Stimulated activated CD8-positive, alpha-beta memory T cell treated with anti-CD3 and anti-CD28 coated beads, Interleukin-15, amount 100 ng/mL, for 48 hours (primary cell): ENCODE data around the gene PPARG.

Experiments
- DNase-seq, 2 donors: peaks; one replicate each; pipeline ENCODE4 v3.0.0-alpha.2; 2020; ENCODE audit warnings: low read depth in 2 of 2

The PPARG gene

DNA sequence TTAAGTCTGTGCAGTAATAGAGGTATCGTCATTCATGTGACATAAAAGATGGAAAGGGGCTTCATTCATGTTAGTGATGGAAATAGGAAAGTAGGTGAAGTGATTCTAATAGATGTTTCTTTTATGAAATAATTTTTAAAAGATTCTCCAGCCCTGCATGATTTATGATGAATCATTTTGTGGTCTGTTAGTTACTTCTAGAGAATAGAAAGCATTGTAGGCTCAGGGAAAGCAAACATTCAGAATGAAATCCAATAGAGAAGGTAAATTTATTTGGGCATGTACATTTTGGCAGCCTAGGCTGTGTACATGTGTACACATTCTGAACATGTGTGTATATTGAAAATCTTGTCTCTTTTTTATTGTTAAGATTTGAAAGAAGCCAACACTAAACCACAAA is 23.1 kb downstream of the PPARG start:
- DNase-seq: no peak

DNA sequence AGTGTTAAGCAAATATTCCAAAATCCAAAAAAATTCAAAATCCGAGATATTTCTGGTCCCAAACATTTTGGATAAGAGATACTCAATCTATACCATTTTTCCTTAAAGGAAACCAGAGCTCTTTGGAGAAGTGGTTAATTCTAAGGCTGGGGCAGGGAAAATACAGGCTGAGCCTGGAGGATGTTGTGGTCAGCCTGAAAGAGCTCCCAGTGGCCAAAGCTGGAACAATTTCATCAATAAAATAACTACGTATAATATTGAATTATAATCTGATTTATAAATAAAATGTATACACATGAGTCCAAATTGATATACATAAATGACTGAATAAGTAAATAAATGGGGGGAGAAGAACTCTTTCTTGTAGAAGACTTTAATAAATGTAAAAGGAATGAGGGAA is 24.6 kb downstream of the PPARG start:
- no peak for DNase-seq

DNA sequence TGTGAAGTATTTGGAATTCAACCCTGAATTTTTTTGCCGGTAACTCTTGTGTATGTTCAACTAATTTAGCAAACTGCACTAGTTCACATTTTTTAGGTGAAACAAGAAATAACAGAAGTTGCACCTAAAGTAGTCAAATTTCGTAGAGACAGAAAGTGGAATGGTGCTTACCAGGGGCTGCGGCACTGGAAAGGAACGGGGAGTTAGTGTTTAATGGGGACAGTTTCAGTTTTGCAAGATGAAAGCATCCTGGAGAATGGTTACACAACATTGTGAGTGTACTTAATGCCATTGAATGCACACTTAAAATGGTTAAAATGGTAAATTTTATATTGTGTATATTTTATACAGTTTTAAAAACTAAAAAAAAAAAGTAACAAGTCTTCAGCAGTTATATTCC is 27.4 kb downstream of the PPARG start:
- no peak for DNase-seq

DNA sequence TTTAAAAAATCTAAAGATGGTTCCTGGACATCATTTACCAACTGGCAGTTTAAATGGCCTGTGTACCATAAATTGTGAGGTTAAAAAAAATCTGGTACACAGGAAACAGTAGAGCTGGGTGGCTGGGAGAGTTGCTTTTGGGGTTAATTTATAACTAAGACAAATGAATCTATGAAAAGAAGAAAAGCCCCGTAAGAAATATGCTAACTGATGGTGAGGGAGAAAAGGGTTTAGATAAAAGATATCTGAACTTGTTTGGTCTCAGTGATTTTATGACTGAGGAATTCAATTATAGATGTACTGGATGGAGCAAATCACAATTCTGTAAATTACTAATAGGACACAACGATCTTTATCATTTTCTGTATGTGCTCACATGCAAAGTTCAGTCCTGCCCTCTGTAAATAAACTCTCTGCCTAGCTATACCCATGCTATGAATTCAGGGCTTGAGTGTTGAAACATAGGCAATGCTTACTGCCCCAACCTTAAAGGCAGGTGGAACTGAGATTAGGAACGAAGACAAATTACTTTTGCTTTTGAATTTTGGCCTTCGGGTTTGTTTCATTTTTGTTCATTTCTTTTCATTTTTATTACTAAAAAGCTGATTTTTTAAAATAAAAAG is 28.0 kb downstream of the PPARG start:
- no peak for DNase-seq

DNA sequence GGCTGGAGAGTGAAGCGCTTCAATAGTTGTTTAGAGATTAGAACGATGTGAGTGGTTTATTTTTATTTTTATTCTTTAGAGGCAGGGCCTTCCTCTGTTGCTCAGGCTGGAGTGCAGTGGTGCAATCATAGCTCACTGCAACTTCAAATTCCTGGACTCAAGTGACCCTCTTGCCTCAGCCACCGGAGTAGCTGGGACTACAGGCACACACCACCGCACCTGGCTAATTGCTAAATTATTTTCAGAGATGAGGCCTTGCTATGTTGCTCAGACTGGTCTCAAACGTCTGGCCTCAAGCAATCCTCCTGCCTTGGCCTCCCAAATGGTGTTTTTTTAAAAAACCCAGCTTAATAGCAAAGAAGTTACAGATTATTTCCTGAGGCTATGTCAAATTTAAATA is 29.0 kb downstream of the PPARG start:
- no peak for DNase-seq

DNA sequence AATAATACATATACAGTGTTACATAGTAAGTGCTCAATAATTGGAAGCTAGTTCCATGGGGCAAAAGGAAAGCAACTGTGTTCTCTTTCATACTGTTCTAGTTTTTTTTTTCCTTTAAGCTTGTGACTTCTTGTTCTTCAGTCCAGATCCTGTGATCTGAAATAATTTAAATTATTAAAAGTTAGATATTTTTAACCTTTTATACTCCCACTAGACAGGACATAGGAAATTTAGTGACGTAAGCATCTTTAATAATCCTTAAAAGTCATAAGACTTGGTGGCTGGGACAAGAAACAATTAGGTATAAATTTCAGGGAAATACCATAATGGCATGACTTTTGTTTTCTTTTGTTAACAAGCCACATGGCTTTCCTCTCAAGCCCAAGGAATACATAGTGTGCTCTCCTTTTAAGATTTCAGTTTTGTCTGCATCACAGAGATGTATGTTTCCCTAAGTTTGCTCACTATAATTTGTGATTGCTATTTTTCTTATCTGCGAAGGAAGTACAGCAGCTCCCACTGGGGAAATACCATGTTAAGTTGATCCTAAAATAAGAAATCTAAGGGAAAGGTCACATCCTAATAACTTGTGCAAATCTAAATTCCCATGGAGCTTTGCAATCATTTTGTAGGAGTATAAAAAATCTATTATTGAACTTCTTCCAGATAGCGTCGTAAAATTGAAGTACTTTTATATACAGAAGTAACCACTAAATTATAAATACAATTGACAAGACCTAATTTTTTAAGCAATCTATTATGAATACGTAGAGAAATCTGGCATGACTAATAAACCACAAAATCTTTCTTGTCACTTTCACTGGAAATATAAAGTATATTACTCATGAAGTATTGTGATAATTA is 30.1 kb downstream of the PPARG start:
- no peak for DNase-seq

DNA sequence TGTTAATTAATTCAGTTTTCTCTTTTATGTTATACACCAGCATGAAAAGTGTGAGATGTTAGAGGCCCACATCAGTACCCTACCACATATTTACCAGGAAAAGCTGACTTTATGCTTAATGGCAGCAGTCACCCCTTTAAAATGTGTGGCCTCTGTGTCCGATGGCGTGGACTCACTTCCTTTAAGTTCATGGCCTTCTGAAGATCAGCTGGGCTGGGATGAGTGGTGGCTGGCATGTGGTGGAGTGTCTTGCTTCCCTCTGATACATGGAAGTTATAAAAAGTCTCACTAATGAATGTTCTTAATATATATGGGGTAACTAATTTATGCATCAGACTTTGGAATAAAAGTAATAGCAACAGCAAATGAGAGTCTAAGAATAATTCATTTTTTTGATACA is 32.1 kb downstream of the PPARG start:
- no peak for DNase-seq

DNA sequence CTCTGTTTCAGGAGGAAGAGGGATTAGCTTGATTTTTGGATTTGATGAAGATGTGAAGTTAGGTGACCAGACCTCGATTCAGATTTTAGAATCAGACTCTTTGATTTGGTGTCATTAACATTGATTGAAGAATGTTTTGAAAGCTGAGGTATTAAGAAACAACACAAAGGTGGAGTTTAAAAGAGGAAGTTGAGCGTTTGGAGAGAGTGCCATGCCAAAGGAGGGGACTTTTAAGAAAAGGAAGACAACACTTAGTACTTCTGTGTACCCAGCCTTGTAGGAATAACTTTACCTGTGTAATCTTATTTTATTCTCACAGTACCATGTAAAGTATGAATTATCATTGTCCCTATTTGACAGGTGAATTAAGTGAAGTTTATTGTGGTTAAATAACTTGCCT is 34.4 kb downstream of the PPARG start:
- DNase-seq: no peak

DNA sequence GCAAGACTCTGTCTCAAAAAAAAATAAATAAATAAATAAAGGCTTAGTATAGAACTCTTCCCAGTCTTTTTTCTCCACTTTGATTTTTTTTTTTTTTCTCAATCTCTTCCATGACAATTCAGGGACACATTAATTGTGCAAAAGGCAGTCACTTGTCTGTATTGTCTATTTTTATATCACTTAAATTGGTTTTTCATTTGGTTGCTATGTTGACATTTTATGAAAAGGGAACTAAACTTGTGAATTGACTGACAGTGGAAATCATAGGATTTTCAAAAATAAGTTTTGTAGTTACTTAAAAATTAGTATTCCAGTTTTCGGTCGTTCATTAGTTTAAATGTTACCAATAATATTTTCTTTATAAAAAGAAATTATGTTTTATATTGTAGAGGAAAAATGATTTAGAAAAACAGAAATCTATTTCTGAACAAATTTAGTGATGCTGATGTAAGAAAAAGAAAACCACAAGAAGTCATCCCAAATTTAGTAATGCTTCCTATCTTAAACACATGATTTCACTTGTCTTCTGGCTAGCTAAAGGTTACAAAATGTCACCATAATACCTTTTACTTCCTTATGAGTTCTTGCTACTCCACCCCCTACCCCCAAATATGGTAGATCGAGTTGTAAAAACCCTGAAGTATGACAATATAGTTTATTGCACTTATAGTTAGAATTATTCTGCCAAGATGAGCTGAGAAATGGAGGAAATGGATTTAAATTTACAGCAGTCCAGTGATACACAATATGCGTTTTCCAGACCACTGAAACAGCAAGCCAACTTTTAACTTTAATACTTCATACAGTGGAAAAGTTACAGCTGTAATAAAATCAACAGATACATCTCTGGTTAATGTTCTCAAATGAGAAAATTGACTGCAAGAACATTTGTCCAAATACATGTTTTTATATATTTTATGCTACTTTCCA is 37.0 kb downstream of the PPARG start:
- no peak for DNase-seq

DNA sequence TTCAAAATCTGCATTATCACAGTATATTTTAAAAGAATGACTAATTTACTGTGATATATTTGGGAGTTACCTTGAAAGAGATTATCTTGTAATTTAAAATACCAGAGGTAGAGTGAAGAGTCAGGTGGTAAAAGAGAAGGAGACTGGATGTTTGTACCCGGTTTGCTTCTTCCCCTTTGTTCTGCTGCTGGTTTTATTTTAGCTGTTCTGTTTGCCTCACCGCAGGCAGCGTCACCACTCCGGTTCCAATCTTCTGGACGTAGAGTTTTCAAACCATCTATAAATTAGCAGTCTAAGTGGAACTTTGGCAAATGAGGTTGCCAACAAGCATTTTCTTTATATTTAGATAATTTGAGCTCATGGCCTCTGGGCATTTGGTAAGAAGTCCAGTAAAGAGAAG is 38.2 kb downstream of the PPARG start:
- no peak for DNase-seq

DNA sequence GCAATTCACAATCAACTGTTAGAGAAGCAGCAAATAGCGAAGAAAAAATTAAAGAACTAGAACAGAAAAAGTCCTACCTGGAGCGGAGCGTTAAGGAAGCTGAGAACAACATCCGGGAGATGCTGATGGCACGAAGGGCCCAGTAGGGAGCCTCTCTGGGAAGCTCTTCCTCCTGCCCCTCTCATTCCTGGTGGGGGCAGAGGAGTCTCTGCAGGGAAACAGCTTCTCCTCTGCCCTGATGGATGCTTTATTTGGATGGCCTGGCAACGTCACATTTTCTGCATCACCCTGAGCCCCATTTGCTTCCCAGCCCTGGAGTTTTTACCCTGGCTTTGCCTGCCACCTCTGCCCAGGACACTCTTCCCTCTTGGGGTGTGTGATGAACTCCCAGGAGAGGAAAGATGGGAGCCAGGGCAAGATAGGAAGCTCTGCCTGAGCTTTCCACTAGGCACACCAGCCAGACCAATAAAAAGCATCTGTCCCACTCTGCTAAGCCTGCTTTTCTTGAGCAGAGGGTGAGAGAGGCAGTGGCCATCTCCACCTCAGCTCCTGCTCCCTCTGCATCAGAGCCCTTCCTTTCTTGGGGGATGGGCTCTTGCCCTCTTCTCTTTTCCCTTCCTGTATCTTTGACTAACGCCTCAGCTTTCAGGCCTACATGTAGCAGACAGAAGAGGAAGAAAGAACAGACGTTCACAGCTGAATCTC is 39.4 kb downstream of the PPARG start:
- no peak for DNase-seq

DNA sequence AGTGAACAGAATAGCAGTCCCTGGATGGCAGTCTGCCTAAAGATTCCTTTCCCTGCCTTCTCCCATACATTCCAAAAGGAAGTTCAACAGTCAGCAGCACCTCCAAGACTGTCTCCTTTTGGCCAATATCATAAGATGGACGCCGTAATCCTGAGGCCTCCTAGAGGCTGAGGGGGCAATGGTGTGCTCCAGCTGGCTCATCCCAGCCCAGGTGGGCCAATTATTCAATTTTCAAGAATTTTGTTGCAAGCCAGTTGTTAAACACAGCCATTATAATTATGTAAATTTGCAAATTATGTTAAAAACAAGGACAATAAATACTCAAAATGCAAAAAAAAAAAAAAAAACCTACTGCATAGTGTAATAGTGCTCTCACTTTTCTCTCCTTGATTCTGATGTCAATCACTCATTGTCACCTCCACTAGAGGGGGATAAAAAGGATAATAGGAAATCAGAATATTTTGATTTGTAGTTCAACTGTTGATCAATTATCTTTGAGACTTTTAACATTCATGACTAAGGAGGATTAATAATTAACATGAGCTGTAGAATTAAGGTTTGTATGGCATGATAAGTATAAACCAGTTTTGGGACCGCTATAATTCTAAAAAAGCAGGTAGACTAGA is 40.1 kb downstream of the PPARG start:
- DNase-seq: no peak

DNA sequence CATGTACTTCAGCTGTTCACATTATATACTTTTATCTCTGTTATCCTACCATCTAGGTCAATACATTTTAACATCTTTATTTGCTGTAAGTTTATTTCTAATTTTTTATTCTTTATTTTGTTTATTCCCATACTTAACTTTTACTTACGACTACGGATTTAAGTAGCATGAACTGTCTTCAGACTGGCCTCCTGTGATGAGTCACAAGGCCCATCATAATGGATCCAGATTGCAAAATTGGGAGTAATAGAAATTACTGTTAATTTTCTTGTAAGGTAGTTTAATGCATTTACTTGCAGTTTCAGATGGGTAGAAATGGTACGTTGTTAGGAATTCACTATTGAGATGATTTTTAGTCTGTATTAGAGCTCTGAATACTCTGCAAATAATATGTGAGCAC is 45.9 kb downstream of the PPARG start:
- no peak for DNase-seq

DNA sequence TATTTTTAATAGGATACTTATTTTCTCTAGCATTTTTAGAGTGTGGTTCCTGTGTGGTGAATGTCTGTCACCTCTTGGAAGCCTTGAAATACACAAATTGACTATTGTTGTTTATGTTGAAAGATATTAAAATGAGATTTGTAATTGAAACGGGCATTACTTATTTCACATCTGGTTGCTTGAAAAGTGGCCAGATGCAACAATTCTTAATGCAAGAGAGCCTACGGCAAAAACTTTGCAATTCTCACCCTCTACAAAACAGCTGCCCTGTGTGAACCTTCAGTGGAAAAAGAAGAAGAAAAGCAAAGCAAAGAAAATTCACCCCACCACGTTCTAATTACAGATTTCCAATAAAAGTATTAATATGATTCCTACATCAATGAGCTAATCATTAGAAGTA is 46.6 kb downstream of the PPARG start:
- no peak for DNase-seq

DNA sequence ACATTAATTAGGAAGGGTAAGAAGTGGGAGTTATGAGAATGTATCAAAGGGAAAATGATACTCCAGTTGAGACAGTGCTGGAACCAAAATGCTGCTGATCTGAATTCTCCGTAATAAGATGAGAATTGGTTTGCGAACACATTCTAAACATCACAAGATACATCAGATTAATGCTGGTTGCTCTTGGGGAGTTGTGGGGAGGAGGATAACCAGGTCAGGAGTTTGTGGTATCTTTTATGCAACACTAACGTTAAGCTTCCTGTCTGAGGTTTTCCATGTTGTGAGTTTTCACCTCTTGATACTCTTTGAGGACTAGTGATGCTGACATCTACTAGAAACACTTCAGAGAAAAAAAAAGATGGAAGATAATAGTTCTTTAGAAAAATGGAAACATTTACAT is 47.2 kb downstream of the PPARG start:
- DNase-seq: no peak

DNA sequence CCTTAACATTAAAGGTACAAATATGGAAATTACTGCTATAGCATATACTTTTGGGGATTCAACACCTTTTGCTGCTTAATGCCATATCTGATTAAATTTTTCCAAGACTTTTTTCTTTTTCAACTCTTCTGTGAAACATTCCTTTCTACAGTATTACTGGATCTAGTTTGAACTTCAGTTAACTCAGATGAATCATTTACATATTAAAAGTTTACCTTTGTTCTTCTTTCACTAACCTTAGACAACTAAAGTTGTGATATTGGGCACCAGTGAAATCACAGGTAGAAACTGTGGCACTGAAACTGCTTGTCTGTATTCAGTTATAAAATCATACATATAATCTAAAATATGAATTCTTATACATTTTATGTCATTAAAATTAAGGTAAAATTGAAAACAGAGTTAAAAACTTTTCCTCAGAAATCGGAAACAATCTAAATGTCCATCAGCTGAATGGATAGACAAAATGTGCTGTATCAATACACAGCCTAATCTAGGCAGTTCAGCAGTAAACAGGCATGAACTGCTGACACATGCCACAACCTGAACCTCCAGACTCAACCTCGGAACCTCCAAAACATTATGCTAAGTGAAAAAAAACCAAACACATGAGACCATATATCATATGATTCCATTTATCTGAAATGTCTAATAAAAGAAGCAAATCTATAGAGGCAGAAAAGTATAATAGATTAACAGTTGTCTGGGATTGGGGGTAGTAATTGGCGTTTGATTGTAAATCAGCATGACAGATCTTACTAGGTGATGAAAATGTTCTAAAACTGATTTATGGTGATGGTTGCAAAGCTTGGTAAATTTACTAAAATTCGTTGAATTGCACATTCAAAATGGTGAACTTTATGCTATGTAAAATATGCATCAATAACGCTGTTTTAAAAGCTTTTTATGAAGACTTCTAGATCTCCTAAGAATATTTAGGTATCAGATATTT is 50.0 kb downstream of the PPARG start:
- DNase-seq: no peak

DNA sequence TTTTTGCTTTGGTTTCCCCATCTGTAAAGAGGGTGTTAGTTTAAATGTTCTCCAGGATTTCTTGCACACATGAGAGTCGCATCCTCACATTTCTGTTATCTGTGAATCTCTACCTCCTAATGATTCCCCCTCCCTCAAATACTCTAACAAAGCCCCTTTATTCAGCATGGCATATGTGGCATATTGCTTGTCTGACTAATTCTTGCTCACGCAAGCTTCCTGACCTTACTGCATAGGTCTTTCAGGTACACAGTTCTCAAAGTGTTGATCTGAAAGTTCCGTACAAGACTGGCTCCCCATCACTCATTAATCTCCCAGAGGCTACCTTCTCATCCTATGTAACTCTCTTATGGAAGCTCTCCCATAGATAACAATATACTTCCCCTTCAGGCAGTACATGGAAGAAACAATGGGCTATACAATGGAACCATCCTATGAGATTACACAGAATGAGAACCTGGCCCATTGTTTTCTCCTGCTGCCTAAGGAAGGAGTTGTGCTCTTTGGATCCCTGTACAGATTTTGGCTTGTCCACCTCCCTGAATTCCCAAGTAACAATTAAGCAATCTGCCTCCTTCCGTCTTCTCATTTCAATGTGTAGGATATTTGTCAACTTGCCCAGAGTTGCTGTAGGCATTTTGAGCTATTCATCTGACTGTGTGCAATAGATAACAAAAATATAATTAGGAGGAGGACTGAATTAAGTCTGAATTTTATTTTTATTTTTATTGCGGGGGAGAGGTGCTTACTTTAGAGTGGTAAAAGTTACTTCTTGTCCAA is 51.0 kb downstream of the PPARG start:
- DNase-seq: no peak

DNA sequence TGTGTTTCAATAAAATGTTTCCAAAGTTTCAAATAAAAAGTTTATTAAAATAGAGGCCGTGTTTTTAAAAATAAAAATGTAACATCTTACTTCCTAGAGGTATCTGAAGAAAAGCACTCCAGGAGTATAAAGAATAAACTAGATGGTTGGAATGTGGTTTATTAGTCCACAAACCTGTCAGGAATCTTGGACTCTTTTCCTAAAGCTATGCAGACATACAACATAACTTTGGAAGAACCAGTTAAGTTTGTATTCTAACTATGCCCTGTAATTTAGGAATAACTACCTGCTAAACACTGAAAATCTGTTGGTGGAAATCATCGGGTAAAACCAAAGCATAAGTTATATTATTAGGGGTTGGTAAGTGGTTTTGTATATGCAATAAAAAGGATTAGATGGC is 51.6 kb downstream of the PPARG start:
- DNase-seq: no peak

DNA sequence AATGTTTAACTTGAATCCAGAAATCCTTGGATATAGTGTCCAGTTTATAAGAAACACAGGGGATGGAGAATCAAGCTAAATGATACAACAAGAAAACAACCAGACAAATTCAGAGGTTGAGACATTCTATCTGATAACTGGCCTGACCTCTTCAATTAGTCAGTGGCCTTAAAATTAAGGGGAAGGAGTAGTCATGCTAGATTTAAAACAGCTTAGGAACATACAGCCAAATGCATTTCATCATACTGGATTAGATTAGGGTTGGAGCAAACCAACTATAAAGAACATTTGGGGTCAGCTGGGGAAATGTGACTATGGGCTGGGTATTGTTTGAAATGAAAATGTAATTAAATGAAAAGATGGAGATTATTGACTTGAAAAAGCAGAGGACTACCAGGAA is 53.3 kb downstream of the PPARG start:
- DNase-seq: no peak
